GM23338 (cell line): ENCODE measurements around the gene TPSB2.
"Not testable (repeated sequence)": the region's sequence is repeated elsewhere in the genome, so short reads cannot be mapped to it uniquely, and the experiment has no call there.

ENCODE experiments used
- CREB1 ChIP-seq: fragments of 250-450 bp; sonication (Bioruptor Pico); IDR thresholded peaks from 2 replicates; pipeline ENCODE4 v1.5.0; 2020; ENCODE audit warnings: low read depth, mild to moderate bottlenecking, moderate library complexity
- CTCF ChIP-seq, 2 experiments: fragments of 200-600 bp in 1 of 2; sonication (generic) in 1 of 2; conservative IDR thresholded peaks; 2 replicates each; pipeline versions ENCODE4 v1.5.1 to v1.6.1; 2016 to 2017; ENCODE audit warnings: antibody characterized with exemption in 2 of 2, low read depth in 2 of 2, mild to moderate bottlenecking in 2 of 2, moderate library complexity in 1 of 2
- EZH2 ChIP-seq: fragments of 200-600 bp; sonication (generic); IDR thresholded peaks from one replicate; pipeline ENCODE4 v1.8.0; 2017; ENCODE audit warnings: antibody characterized with exemption, mild to moderate bottlenecking, low read depth; ENCODE audit not compliant: unreplicated experiment
- EZH2phosphoT487 ChIP-seq: fragments of 200-600 bp; sonication (generic); IDR thresholded peaks from one replicate; pipeline ENCODE4 v1.8.1; 2018; ENCODE audit warnings: antibody characterized with exemption; ENCODE audit not compliant: unreplicated experiment
- JUNB ChIP-seq: IDR thresholded peaks from one replicate; pipeline ENCODE4 v1.6.1; 2016; ENCODE audit warnings: antibody characterized with exemption; ENCODE audit not compliant: unreplicated experiment
- POLR2AphosphoS5 ChIP-seq: IDR thresholded peaks from 2 replicates; pipeline ENCODE4 v1.6.1; 2016; ENCODE audit warnings: antibody characterized with exemption, low read depth

- not testable (repeated sequence) for TF ChIP-seq CTCF (conservative IDR thresholded peaks at IDR 0.05; ENCODE audit: low read depth in 2 of 2); EZH2; EZH2phosphoT487; CREB1 (CRISPR knock-in tag); POLR2AphosphoS5; JUNB
These were observed 25.5 kb upstream of the TPSB2 start, which contains the start of gene TPSD1 for GRCh38 chr16:1255276-1256122.
